HEK293 (cell line): ENCODE measurements around the gene CARS1.

ENCODE experiments used
- CTCF ChIA-PET: fragments of 350-600 bp; formaldehyde crosslinking; extraction: SDS; loops from one replicate; lab custom pipeline; 2021; ENCODE audit warnings: antibody characterized with exemption; lab: Yijun Ruan, JAX
- POLR2A ChIA-PET: fragments of 300-600 bp; formaldehyde crosslinking; extraction: SDS; loops from one replicate; lab custom pipeline; 2020; ENCODE audit warnings: antibody characterized with exemption, inconsistent platforms; lab: Yijun Ruan, JAX
- H3K27ac ChIP-seq: fragments of 200-500 bp; sonication (Bioruptor generic); 2 replicates; pipeline ENCODE4 v1.5.1; 2014; ENCODE audit warnings: low read depth, low read length, control low read depth, inconsistent platforms; ENCODE audit errors: extremely low read depth
- H3K36me3 ChIP-seq, 2 experiments: fragments of 200-500 bp in 1 of 2; sonication (Bioruptor generic) in 1 of 2; 1 replicate in 1 of 2; 2 replicates in 1 of 2; pipeline ENCODE4 v1.5.1; 2014 to 2017; ENCODE audit warnings: inconsistent platforms in 2 of 2, low read length in 2 of 2; ENCODE audit not compliant: control insufficient read depth in 2 of 2, insufficient read depth in 1 of 2
- H3K4me1 ChIP-seq: fragments of 200-500 bp; sonication (Bioruptor generic); 2 replicates; pipeline ENCODE4 v1.5.1; 2014; ENCODE audit warnings: mild to moderate bottlenecking, low read length, inconsistent platforms; ENCODE audit not compliant: control insufficient read depth, insufficient read depth
- H3K4me3 ChIP-seq: 2 replicates; pipeline ENCODE4 v1.5.1; 2011; ENCODE audit warnings: low read depth, mild to moderate bottlenecking, control low read depth, low read length, moderate library complexity
- H3K9me3 ChIP-seq: fragments of 200-500 bp; sonication (Bioruptor generic); 2 replicates; pipeline ENCODE4 v1.5.1; 2014; ENCODE audit warnings: low read depth, low read length, inconsistent platforms; ENCODE audit not compliant: control insufficient read depth, insufficient read depth
- KLF10 ChIP-seq: fragments of 450-650 bp; IDR thresholded peaks from 2 replicates; pipeline ENCODE4 v1.5.1; 2018; ENCODE audit warnings: missing biosample characterization, mild to moderate bottlenecking, missing genetic modification characterization
- KLF8 ChIP-seq: fragments of 450-650 bp; formaldehyde crosslinking; IDR thresholded peaks from 2 replicates; pipeline ENCODE4 v1.5.1; 2016; ENCODE audit warnings: missing biosample characterization, missing genetic modification characterization
- OSR2 ChIP-seq: fragments of 450-650 bp; formaldehyde crosslinking; IDR thresholded peaks from 2 replicates; pipeline ENCODE4 v1.5.1; 2016; ENCODE audit warnings: missing biosample characterization, missing genetic modification characterization
- SP3 ChIP-seq: fragments of 450-650 bp; formaldehyde crosslinking; IDR thresholded peaks from 2 replicates; pipeline ENCODE4 v1.5.1; 2016; ENCODE audit warnings: missing biosample characterization, missing genetic modification characterization
- SP7 ChIP-seq: fragments of 450-650 bp; formaldehyde crosslinking; IDR thresholded peaks from 2 replicates; pipeline ENCODE4 v1.5.1; 2016; ENCODE audit warnings: missing biosample characterization, missing genetic modification characterization
- ZEB2 ChIP-seq: fragments of 450-650 bp; formaldehyde crosslinking; IDR thresholded peaks from 2 replicates; pipeline ENCODE4 v1.5.1; 2016; ENCODE audit warnings: missing biosample characterization, missing genetic modification characterization
- ZNF121 ChIP-seq: fragments of 450-650 bp; formaldehyde crosslinking; IDR thresholded peaks from 2 replicates; pipeline ENCODE4 v1.5.1; 2016; ENCODE audit warnings: missing biosample characterization, missing genetic modification characterization
- ZNF16 ChIP-seq: fragments of 450-650 bp; formaldehyde crosslinking; IDR thresholded peaks from 2 replicates; pipeline ENCODE4 v1.5.1; 2016; ENCODE audit warnings: low read depth, missing biosample characterization, missing genetic modification characterization
- ZNF311 ChIP-seq: fragments of 450-650 bp; formaldehyde crosslinking; IDR thresholded peaks from 2 replicates; pipeline ENCODE4 v1.5.1; 2017; ENCODE audit warnings: missing biosample characterization, missing genetic modification characterization, borderline replicate concordance
- ZNF324 ChIP-seq: fragments of 450-650 bp; formaldehyde crosslinking; IDR thresholded peaks from 2 replicates; pipeline ENCODE4 v1.5.1; 2016; ENCODE audit warnings: missing biosample characterization, missing genetic modification characterization
- ZNF354C ChIP-seq: fragments of 450-650 bp; formaldehyde crosslinking; IDR thresholded peaks from 2 replicates; pipeline ENCODE4 v1.5.1; 2016; ENCODE audit warnings: missing biosample characterization, missing genetic modification characterization, low read depth, borderline replicate concordance
- ZNF366 ChIP-seq: fragments of 450-650 bp; formaldehyde crosslinking; conservative IDR thresholded peaks from 2 replicates; pipeline ENCODE4 v1.5.1; 2016; ENCODE audit warnings: missing biosample characterization, missing genetic modification characterization
- ZNF561 ChIP-seq: fragments of 450-650 bp; IDR thresholded peaks from 2 replicates; pipeline ENCODE4 v1.5.1; 2018; ENCODE audit warnings: missing biosample characterization, missing genetic modification characterization, borderline replicate concordance
- ZNF623 ChIP-seq: fragments of 450-650 bp; formaldehyde crosslinking; IDR thresholded peaks from 2 replicates; pipeline ENCODE4 v1.5.1; 2016; ENCODE audit warnings: missing biosample characterization, missing genetic modification characterization
- ZNF624 ChIP-seq: fragments of 450-650 bp; formaldehyde crosslinking; IDR thresholded peaks from 2 replicates; pipeline ENCODE4 v1.5.1; 2017; ENCODE audit warnings: missing biosample characterization, missing genetic modification characterization
- ZNF629 ChIP-seq: fragments of 450-650 bp; formaldehyde crosslinking; IDR thresholded peaks from 2 replicates; pipeline ENCODE4 v1.5.1; 2017; ENCODE audit warnings: missing biosample characterization, missing genetic modification characterization
- ZNF658 ChIP-seq: fragments of 450-650 bp; formaldehyde crosslinking; IDR thresholded peaks from 2 replicates; pipeline ENCODE4; 2016; ENCODE audit warnings: missing biosample characterization, missing genetic modification characterization
- ZNF664 ChIP-seq: fragments of 450-650 bp; formaldehyde crosslinking; IDR thresholded peaks from 2 replicates; pipeline ENCODE4 v1.5.1; 2016; ENCODE audit warnings: missing biosample characterization, missing genetic modification characterization
- ZNF707 ChIP-seq: fragments of 450-650 bp; formaldehyde crosslinking; IDR thresholded peaks from 2 replicates; pipeline ENCODE4 v1.5.1; 2016; ENCODE audit warnings: missing biosample characterization, missing genetic modification characterization
- TF ChIP-seq, protein P1 (sequence below): fragments of 450-650 bp; formaldehyde crosslinking; IDR thresholded peaks from 2 replicates; pipeline ENCODE4 v1.5.1; 2016; ENCODE audit warnings: missing biosample characterization, missing genetic modification characterization

CARS1 gene

DNA sequence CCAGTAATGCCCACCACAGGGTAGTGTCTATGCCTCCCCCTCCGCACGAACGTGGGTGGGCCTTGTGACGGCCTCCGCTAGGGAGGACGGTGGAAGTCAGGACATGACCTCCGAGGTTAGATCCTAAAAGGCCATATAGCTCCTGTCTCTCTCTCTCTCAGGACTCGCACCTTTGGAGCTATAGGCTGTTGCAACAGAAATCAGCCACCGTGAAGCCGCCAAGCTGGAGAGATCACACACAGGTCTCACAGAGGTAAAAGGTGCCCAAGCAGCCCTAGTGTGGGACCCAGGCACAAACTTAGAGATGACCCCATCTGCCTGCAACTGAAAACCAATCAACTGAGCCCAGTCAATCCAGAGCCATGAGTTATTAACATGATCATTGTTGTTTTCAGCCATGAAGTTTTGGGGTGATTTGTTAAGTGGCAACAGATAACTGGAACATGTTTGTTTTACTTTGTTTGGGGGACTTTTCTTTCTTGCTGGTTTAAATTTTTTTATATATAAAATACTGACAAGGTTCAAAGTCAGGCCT, 57.7 kb downstream of the CARS1 start:
- TF ChIP-seq, protein P1, sequence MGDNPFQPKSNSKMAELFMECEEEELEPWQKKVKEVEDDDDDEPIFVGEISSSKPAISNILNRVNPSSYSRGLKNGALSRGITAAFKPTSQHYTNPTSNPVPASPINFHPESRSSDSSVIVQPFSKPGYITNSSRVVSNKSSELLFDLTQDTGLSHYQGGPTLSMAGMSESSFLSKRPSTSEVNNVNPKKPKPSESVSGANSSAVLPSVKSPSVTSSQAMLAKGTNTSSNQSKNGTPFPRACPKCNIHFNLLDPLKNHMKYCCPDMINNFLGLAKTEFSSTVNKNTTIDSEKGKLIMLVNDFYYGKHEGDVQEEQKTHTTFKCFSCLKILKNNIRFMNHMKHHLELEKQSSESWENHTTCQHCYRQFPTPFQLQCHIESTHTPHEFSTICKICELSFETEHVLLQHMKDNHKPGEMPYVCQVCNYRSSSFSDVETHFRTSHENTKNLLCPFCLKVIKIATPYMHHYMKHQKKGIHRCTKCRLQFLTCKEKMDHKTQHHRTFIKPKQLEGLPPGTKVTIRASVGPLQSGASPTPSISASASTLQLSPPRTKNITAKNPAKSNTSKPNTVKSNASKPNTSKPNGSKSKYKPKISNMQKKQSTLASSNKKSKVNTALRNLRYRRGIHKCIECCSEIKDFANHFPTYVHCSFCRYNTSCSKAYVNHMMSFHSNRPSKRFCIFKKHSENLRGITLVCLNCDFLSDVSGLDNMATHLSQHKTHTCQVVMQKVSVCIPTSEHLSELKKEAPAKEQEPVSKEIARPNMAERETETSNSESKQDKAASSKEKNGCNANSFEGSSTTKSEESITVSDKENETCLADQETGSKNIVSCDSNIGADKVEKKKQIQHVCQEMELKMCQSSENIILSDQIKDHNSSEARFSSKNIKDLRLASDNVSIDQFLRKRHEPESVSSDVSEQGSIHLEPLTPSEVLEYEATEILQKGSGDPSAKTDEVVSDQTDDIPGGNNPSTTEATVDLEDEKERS (tag by site-specific recombination): no peak
- no peak for TF ChIP-seq ZNF658 (tag by site-specific recombination)
- no peak for TF ChIP-seq ZNF624 (tag by site-specific recombination)
- no peak for TF ChIP-seq ZNF707 (tag by site-specific recombination)
- TF ChIP-seq ZNF354C (tag by site-specific recombination): no peak
- no peak overlapping the region for H3K4me3 ChIP-seq
- CTCF ChIA-PET: interaction anchor here (2.1 kb wide), 1 partner anchor 92 kb away, joined by 7 read pairs; no protein-coding TSS in a partner anchor
- H3K27ac ChIP-seq: no peak overlapping the region
- peaks cover 3% of the 10 kb centered on the region; the same call in 1 of the 2 replicates for H3K4me1 ChIP-seq
- no peaks in the 10 kb centered on the region for H3K9me3 ChIP-seq
- POLR2A ChIA-PET: no interaction called here
- peaks cover 0 to 47% of the 10 kb centered on the region in 2 experiments; a peak in 1 of 3 replicates for H3K36me3 ChIP-seq

DNA sequence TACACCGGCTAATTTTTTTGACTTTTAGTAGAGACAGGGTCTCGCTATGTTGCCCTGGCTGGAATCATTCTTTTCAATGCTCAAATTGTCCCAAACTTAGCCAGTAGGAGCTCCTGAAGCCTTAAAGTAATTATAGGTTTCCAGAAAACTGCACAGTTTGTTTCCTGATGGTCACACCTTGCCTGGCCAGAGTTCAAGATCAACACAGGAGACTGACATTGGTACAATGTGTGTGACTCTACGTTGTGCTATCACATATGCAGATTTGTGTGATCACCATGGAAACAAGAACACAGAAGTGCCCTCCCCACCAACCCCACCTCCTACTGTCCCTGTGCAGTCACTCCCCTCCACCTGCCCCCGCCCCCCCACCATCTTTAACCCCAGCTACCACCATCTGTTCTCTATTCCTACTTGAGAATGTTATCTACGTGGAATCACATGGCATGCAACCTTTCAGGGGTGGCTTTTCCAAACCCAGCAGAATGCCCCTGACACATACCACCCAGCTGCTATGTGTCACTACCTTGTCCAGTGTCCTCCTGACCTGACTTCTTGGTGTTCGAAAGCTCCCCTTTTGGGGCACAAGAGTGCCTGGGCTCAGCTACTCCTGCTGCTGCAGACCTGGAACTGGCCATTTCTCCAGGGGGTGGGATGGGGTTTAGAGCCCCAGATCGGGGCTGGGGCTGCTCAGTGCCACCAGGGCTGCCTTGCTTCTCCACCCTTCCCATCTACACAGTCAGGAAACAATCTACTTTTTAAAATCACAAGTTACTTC, 59.0 kb downstream of the CARS1 start:
- POLR2A ChIA-PET: interaction anchor here (0.6 kb wide), 1 partner anchor 69 kb away, joined by 4 read pairs; the partner anchor contains the start of gene PHLDA2

DNA sequence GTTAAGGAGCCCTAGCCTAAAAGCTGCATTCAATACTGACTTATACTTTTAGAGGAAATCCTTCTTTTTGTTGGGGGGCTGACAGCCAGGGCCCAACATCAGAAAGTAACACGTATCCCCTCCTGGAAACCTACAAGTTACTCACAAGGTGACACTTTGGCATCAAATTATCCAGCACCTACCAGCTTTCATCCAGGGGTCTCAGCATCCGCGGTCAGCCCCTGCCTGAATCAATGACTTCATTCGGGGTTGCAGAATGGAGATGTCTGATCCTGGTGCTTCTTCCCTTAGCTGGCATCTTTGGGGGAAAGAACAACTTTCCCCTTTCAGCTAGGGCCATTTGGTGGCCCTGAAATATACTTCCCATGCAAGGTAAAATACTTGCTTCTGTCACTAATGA, 59.8 kb downstream of the CARS1 start:
- Histone ChIP-seq H3K4me1 (peaks cover 3% of the 10 kb centered on the region; the same call in 1 of the 2 replicates), H3K27ac (no peak overlapping the region), H3K9me3 (no peaks in the 10 kb centered on the region), H3K36me3 (peaks cover 0 to 26% of the 10 kb centered on the region in 2 experiments; a peak in 1 of 3 replicates), H3K4me3 (no peak overlapping the region)
- TF ChIP-seq ZNF324 (tag by site-specific recombination): no peak
- no peak for TF ChIP-seq ZNF366 (tag by site-specific recombination)
- no peak for TF ChIP-seq ZEB2 (tag by site-specific recombination)
- TF ChIP-seq OSR2 (tag by site-specific recombination): no peak
- no peak for TF ChIP-seq KLF10 (tag by site-specific recombination)
- TF ChIP-seq ZNF311 (tag by site-specific recombination): no peak
- no peak for TF ChIP-seq KLF8 (tag by site-specific recombination)
- no peak for TF ChIP-seq ZNF623 (tag by site-specific recombination)
- no peak for TF ChIP-seq ZNF629
- TF ChIP-seq ZNF561 (tag by site-specific recombination): no peak
- TF ChIP-seq ZNF16 (tag by site-specific recombination): no peak
- no peak for TF ChIP-seq SP3 (tag by site-specific recombination)
- CTCF ChIA-PET: interaction anchor here (2.1 kb wide), 1 partner anchor 94 kb away, joined by 7 read pairs; no protein-coding TSS in a partner anchor
- POLR2A ChIA-PET: no interaction called here

More for the DNA sequence above, 59.0 kb downstream of the CARS1 start:
- Histone ChIP-seq H3K27ac (no peak overlapping the region), H3K9me3 (no peaks in the 10 kb centered on the region), H3K4me1 (peaks cover 3% of the 10 kb centered on the region; the same call in 1 of the 2 replicates)
- TF ChIP-seq SP7 (tag by site-specific recombination) (peak; percentile 57; the same call in 1 of the 2 replicates), ZNF121 (tag by site-specific recombination) (peak; percentile 49; the same call in 1 of the 2 replicates), ZNF664 (tag by site-specific recombination) (no peak)
- TF ChIP-seq, all 188 proteins: peak for 2
- CTCF ChIA-PET: interaction anchor here (2.1 kb wide), 1 partner anchor 93 kb away, joined by 7 read pairs; no protein-coding TSS in a partner anchor
- H3K4me3 ChIP-seq: no peak overlapping the region
- peaks cover 0 to 35% of the 10 kb centered on the region in 2 experiments; a peak in 1 of 3 replicates for H3K36me3 ChIP-seq
